Sigmoid colon (tissue), 4 donors: ENCODE results near the gene MOB1B.

Experiments
- CTCF ChIP-seq, 4 experiments: fragments of 450-650 bp in 3 of 4; fragments of 200-600 bp in 1 of 4; IDR thresholded peaks; one replicate each; pipeline ENCODE4 v1.5.1; 2016 to 2019; ENCODE audit warnings: antibody characterized with exemption in 4 of 4, mild to moderate bottlenecking in 3 of 4, moderate library complexity in 2 of 4
- EP300 ChIP-seq, 4 donors: sonication (generic); formaldehyde crosslinking; IDR thresholded peaks; one replicate each; pipeline ENCODE4 v1.6.1; 2017; ENCODE audit warnings: antibody characterized with exemption in 4 of 4
- POLR2A ChIP-seq, 2 donors: fragments of 450-650 bp; IDR thresholded peaks; one replicate each; pipeline ENCODE4 v1.6.1; 2016; ENCODE audit warnings: antibody characterized with exemption in 2 of 2, mild to moderate bottlenecking in 2 of 2, moderate library complexity in 2 of 2
- POLR2AphosphoS5 ChIP-seq, 4 donors: sonication (generic); formaldehyde crosslinking; IDR thresholded peaks; one replicate each; pipeline ENCODE4 v1.6.1; 2017; ENCODE audit warnings: antibody characterized with exemption in 4 of 4

DNA sequence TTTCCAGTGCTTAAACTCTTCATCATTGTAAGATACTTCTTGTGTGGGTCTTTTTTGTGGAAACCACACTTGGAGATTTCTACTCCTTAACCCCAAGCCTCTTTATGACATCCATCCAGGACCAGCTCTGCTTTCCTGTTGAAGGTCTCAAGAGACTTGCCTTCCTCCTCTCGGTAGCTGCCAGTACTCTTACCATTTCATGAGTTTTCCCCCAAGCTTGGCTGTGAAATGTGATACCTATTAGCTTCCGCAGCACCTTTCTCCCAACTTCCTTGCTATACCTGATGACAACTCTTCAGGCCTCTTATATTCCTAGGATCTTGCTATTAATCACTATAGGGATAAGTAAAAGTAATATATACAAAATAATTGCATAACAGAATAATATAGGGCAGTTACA lies 89.4 kb downstream of the MOB1B start:
- TF ChIP-seq CTCF (IDR thresholded peaks at IDR 0.05) (no peak), POLR2AphosphoS5 (IDR thresholded peaks at IDR 0.05) (no peak), EP300 (IDR thresholded peaks at IDR 0.05) (no peak), POLR2A (IDR thresholded peaks at IDR 0.05) (no peak)
